ENCODE data around the gene PSMC1.

The PSMC1 gene

DNA sequence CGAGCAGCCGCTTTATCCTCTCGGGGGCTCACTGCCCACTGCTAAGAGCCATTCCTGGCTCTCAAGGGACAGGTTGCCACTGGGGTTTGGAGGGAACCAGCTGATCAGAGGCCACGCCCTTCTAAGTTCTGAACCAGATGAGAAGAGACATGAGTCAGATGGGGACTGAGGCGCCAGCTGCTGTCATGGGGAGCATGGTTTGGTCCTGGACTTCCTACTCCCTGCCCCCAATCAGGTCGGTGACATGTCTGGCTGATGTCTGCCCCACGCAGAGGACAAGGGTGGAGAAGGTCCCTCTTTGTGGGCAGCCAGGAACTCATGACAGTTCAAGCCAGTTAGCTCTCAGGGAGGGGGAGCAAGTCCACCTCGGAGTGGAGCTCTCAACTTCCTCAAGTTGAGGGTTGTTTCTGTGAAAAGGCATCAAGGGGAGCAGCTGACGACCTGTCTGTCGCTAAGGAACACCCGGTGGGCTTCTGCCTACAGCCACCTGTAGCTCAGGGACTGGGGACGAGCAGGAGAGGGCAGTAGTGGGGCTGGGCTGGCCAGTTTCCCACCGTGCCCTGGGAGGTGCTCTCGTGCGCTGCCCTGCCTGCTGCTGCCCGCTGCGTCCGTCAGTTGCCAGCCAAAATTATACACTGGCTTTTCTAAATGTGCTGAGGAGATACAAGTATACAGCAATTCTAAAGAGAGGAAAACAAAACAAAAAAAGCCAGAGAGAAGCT, 20.5 kb downstream of the PSMC1 start:
- DNase-seq: no peak

DNA sequence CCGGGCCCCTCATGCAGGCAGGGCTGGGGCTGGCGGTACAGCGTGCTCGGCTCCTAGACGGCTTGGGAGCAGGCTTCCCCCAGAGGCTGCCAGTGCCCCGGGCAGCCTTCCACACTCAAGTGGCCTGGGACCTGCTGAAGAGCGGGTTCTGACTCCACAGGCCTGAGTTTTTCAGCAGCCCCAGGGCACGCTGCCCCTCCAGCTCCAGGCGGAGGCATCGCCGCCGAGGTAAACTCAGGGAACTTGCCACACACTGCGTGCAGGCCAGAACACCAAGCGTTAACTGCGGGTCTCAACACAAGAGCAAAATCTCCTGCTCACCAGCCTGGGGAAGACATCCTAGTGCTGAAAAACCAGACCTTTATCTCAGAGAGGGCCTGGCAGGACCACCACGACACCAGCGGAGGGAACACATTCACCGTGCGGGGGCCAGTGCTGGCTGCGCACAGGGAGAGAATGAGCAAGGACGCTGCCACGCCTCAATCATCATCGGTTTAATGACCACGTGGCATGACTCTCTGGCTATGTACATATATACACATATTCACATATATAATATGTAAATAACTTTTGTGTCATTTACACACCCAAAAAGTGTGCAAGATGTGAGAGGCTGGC, 21.3 kb downstream of the PSMC1 start:
- DNase-seq: no peak

DNA sequence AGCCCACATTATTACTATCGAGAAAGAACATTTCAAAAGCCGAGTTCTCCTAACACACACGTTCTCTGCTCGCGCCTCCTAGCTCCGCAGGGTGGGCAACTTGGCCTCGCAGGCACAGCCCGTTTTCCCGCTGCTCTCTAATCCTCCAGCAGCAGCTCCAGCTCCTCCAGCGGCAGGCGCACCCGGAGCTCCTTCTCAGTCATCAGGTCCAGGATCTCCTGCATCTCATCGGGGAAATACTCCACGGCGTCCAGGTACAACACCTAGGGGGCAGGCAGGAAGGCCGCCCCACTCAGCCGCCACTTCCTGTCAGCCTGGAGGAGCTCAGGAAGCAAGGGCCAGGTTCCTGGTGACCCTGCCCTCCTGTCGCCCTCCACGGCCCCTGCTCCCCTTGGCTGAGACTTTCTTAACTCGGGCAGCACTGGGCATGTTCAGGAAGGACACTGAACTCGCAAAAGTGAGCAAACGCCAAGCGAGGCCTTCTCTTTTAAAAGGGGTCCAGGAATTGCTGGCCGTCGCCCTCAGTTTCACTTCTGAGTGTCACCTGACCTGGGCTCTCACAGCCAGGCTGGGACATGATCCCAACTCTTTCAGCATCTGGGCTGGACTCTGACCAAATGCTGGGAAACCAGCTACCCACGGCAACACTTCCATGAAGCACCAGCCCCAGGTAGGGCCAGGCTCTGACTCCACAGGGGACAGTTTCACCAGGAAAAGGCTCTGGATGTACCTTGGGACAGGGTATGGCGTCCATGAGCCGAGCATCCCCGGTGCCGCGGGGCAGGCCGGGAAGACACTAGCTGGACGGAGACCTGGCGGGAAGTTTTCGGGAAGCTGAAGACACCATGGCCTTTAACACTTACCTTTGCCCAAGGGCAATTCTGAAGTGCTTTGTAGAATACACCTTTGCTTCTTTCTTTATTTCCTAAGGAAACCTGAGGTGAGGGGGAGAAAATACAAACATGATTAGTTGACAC, 22.1 kb downstream of the PSMC1 start:
- DNase-seq: no peak

DNA sequence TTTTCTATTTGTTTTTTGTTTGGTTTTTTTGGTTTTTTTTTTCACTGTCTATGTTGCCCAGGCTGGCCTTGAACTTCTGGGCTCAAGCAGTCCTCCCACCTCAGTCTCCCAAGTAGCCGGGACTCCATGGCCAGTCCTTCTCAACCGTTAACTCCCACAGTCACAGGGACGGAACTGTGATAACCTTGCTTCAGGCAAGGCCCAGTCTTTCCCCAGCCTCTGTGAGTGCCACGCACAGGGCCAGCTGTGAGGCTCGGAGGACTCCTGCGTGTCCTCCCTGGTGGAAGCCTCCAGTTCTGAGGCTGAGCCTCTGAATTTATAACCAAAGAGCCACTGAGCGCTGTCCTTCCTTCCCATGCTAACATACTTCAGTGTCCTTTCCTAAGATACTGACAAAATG, 23.7 kb downstream of the PSMC1 start:
- DNase-seq: no peak

DNA sequence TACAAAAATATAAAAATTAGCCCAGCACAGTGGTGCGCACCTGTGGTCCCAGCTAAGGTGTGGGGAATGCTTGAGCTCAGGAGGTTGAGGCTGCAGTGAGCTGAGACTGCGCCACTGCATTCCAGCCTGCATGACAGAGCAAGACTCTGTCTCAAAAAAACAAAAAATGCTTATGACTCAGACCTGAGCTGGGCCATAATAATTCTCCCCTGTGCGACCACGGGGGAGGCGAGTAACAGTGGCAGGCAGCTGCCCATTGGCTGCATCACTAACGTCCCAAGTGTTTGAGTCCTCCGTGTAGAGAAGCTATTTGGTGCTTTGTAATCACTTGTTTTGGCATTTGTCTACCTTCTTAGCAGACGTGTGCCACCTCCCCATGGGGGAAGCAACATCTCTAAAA, 24.9 kb downstream of the PSMC1 start:
- no peak for DNase-seq

DNA sequence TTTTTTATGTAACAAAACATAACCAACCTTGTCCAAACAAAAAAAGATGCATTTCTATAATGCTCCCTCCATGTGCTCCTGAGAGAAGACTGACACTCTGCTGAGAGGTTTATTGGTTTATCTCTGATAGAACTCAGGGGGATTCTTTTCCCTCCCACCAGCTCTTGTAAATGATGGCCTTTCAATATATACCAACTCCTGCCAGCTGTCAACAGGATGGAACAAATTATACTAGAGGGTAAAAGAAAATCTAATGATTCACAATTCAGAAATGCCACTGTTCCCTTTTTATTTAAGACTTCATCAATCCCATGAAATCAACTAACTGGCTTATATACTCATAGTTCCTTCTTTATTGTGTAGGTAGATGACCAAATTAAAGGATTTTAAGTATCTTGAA, 25.4 kb downstream of the PSMC1 start:
- DNase-seq: no peak

DNA sequence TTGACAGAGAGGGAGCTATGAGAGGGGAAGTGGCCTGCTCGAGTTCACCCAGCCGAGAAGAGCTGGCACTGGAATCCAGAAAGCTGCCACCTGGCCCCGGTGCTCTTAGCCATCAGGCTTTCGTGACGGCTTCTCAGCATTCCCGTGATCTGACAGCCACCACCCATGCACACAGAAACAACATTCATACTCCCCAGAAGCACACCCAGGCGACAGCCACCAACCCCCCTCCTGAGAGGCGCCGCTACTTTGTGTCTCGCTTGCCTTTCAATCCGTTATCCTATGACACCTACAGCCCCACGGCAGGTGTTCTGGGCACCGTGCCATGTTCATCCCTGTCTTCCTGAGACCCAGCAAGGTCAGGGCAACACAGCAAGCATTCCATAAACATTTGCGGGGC, 31.4 kb downstream of the PSMC1 start:
- DNase-seq: no peak

DNA sequence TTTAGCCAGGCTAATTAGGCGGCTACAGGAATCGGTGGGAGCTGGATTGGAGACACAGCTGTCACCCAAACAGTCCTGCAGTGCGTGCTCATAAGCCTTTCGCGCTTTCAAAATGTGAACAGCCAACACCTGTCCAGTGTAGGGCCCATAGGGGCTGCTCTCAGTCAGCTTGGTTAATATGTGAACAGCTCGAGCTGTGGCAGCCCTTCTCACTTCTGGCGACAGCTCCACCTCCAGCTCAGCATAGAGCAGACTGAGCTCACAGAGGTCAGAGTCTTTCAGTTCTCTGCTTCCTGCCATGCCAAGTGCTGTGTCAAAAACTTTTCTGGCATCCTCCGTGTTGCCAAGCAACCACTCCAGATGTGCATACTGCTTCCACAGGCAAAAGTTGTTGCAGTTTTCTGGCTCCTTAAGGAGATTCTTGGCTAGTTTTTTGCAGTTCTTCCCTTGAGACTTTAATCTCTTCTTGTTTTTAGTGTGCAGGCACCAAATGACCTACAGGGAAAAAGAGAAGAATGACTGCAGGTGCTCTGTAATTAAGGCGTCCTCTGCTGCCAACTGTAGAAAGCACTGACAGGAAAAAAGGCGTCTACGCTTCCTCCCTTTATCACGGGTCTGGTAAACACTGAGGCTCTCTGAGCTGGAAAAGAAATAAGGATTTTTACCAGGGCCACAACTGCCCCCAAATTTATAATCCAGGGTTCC, 32.5 kb downstream of the PSMC1 start:
- no peak for DNase-seq

DNA sequence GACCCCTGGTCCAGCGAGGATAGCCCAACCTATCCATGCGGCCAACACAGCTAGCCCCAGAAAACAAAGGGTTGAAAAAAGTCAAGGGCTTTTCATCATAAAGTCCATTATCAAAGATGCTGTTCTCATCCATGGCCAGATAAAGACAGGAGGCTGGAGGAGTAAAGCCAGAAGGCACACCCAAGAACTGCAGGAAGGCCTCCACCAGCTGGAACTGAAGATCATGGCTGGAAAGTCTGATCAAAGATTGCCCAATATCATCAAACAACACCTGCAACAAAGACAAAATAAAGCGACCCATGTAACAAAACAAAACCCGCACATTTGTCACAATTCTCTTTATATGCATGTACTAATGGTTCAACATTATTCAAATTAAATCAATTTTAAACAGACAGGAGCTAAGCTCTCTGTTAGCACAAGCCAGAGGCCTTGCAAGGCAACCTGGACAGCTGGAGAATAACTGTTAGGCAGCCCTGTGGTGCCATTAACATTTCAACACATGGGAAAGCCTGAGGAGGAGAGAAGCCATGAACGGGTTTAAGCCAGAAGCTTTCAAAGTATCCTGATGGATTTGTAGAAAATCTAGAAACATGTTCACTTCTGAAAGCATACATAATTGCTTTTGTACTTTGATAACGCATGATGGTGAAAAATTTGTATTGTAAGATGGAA, 34.1 kb downstream of the PSMC1 start:
- DNase-seq: no peak

DNA sequence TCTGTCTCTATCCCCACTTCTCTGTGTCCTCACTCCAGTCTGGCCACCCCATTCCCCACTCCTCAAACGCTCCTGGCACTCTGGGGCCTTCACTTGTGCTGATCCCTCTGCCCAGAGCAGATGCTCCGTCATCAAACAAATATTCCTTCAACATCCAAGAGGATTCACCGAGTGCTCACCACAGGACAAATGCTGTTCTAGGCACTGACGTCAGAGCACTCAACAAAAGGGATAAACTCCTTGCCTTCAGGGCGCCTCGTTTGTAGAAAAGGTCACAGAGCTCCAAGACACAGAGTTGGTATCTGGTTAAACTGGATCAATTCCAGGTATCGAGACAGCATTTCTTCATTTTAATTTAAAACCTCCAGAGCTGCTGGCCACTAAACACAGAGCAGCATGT, 35.3 kb downstream of the PSMC1 start:
- no peak for DNase-seq

DNA sequence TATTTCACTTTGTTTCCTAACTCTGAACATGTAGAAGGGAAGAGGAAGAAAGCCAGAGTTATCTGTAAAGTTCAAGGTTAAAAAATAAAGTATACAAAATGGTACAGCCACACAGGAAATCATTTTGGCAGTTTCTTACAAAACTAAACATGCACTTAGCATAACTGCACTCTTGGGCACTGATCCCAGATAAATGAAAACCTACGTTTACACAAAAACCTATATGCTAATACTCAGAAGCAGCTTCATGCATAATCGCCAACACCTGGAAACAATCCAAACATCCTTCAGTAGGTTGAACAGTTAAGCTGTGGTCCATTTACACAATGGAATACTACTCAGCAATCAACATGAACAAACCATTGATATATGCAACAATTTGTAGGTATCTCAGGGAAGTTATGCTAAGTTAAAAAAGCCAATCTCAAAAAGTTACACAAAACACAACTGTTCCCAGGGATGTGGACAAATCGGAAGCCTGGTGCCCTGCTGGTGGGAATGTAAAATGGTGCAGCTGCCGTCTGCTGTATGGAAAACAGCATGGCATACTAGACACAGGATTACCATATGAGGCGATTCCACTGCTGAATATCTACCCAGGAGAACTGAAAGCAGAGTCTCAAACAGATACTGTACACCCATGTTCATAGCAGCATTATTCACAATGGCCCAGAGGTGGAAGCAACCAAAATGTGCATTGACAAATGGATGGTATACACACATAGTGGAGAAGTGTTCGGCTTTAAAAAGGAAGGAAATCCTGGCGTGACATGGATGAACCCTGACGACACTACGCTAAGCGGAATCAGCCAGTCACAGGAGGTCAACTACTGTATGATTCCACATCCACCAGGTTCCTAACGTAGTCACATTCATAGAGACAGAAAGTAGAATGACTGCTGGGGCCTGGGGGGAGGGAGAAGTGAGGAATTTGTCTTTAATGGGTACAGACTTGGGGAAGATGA, 37.7 kb downstream of the PSMC1 start:
- DNase-seq: no peak

DNA sequence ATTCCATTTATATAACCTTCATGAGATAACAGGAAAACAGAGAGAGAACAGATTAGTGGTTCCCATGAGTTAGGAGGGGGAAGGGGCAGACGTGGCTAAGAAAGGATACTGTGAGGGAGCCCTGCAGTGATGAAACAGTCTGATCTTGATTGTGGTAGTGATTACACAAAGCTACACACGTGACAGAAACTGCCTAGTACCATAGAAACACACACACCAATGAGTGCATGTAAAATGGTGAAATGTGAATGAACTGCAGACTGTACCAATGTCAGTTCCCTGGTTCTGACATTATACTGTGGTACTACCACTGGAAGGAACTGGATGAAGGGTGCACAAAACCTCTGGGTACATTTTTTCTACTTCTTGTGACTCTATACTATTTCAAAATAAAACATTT, 38.5 kb downstream of the PSMC1 start:
- no peak for DNase-seq

DNA sequence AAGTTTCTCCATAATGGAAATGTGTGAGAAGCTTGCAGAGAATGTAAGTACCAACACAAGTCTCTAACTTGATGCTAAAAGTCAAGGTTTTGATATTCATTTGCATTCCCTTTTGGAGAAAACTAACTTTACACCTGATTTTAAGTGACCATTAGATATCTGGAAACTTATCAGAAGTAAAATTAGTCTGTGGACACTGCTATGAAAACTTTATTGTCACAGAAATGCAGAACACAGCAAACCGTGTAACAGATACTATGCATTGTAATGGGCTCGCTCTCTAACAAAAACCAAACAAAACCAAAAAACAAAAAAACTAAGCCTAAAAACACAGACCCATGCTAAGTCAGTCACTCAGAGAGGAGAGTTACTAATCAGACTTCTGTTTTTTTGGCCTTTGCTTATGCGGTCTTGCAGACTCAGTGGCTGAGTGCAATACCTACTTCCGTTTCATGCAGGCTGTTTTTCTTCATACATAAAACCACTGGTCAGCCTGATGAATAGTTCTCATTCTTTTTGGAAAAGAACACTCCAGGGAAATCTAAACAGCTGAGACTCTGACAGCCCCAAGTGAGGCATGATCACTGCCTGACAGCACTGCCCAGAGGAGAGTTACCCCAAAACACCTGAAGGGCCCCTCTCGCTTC, 39.6 kb downstream of the PSMC1 start:
- no peak for DNase-seq

DNA sequence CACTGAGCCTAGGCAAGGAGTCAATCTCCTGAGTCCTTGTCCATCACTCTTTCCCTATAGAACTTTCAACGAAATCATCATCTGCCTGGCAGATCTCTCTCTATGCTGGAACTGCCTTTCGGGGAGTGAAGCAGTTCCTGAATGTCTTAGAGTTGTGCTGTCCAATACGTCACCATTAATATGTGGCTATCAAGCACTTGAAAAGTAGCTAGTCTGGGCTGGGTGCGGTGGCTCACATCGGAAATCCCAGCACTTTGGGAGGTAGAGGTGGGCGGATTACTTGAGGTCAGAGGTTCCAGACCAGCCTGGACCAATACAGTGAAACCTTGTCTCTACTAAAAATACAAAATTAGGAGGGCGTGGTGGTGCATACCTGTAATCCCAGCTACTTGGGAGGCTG, 40.3 kb downstream of the PSMC1 start:
- DNase-seq: no peak

DNA sequence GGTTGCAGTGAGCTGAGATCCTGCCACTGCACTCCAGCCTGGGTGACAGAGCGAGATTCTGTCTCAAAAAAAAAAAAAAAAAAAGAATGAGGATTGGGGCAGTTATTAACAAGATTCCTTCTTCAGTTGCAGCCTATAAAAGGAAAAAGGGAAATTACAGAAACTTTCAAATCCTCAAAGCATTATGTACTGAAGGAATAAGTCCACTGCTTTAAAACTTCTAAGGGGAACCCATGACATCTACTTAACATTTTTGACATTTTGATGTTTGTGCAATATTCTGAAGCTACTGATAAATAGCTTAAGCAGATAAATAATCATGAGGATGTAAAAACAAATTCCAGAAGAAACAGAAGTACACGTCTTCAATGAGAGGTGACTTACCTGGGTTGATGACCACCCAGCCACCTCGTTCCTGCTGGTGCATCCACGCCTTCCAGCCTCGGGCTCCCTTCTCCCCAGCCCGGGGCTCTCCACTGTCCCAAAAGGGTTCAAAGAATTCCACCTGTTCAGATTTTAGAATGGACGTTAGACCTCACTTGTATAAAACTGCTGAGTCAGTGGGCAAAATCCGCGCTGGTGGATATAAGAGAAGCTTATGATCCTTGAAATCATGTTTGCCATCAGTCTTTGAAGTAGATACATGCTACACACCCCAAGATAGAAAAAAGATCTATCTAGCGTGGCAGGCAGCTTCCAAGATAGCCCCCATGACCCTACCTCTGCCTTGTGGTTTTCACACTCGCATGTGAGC, 41.7 kb downstream of the PSMC1 start:
- DNase-seq: no peak

DNA sequence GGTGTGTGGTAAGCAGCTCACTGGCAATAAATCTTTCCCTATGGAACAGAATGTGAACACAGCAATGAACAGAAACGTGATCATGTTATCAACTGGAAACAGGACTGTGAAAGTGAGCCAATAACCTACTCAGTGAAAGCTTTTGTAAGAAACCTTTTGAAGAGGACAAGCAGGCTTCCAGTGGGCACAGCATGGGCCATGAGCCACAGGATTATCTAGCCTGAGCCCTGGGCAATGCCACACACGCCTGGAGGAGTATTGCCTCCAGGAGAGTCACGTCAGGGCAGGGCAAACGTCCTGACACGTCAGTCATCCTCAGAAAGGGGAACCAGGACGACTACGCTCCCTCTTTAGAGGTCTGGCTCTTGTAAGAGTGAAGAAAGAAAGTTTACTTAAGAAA, 43.1 kb downstream of the PSMC1 start:
- DNase-seq: no peak

DNA sequence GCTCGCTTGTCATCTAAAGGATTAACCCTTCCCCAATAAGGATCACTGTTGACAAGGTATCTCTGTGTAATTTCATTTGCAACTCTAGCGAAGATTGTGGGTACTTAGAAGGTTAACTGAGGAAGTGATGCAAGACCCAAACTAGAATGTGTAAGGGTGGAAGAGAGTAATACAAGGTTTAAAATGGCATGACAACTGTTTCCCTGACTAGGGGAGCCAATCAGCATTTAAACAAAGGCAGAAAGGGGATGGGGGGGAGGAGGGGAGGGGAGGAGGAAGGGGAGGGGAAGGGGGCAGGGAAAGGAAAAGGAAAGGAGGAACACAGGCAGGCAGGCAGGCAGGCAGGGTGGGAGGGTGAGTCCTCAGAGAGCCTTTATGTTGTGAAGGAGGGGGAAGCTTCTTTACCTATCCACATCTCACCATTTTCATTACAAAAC, 44.3 kb downstream of the PSMC1 start:
- DNase-seq: no peak

DNA sequence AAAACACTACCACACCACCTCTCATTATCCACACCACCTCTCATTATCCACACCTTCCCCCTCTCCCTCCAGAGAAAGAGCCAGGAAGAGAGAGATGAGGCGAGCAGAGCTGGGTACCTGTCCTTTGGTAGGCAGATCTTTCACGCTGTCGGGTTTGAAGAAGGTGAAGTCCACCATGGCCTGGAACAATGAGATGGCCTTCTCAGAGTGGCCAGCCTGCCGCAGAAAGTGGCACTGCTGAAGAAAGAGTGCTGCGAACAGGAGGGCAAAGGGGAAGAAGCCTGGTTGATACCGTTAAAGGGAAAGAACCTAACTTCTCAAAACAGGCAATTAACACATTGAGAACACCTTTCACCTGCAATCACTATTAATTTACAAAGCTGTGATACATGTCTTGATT, 44.8 kb downstream of the PSMC1 start:
- no peak for DNase-seq

DNA sequence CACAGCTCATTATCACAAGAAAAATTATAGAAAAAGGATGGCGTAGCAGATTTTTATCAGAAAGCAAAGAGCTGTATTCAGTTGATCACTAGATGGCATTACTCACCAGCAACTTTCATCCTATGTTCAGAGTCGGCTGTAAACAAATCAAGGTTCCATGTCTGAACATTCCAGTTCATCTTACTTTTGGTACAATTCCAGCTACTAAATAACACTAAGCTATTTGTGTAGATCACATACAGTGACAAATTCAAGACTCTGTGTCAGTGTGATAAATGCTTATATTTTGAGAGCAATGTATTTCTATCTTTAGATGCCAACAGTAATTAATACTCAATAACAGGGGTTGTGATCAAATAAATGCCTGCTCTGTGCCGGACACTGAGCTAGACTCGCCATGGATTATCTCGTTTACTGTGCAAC, 45.3 kb downstream of the PSMC1 start:
- no peak for DNase-seq

Data from activated CD4-positive, CD25-positive, alpha-beta regulatory T cell treated with anti-CD3 and anti-CD28 coated beads, Interleukin-2, amount 50 U/mL, for 72 hours (primary cell).